Mesendoderm (in vitro differentiated cells): ENCODE data around the gene MAML3.

Source experiments
- DNase-seq: peaks from one replicate; pipeline ENCODE4 v3.0.0; 2013
- H2AK5ac ChIP-seq: 2 replicates; pipeline ENCODE4 v1.6.1; 2013; ENCODE audit warnings: low read length, inconsistent platforms
- H2BK120ac ChIP-seq: 2 replicates; pipeline ENCODE4 v1.6.1; 2013; ENCODE audit warnings: low read depth, mild to moderate bottlenecking, low read length, moderate library complexity, mixed read lengths
- H2BK15ac ChIP-seq: replicated peaks from 2 replicates; pipeline ENCODE4 v1.6.1; 2013; ENCODE audit warnings: low read depth, mild to moderate bottlenecking, moderate library complexity
- H2BK5ac ChIP-seq: 2 replicates; pipeline ENCODE4 v1.6.1; 2013; ENCODE audit warnings: low read length, inconsistent platforms
- H3K18ac ChIP-seq: 2 replicates; pipeline ENCODE4 v1.6.1; 2013; ENCODE audit warnings: mild to moderate bottlenecking, low read length, mixed read lengths
- H3K23ac ChIP-seq: one replicate; pipeline ENCODE4 v1.6.1; 2013; ENCODE audit warnings: low read length
- H3K27ac ChIP-seq: 2 replicates; pipeline ENCODE4 v1.5.1; 2013; ENCODE audit warnings: low read depth, mild to moderate bottlenecking, inconsistent platforms, low read length, moderate library complexity
- H3K27me3 ChIP-seq: 2 replicates; pipeline ENCODE4 v1.6.1; 2013; ENCODE audit warnings: low read length, control low read depth, mild to moderate bottlenecking, inconsistent platforms; ENCODE audit not compliant: insufficient read depth, poor library complexity
- H3K36me3 ChIP-seq: 2 replicates; pipeline ENCODE4 v1.6.1; 2013; ENCODE audit warnings: low read length, inconsistent platforms; ENCODE audit not compliant: control insufficient read depth, insufficient read depth
- H3K4ac ChIP-seq: one replicate; pipeline ENCODE4 v1.6.1; 2013; ENCODE audit warnings: low read depth, mild to moderate bottlenecking, low read length, moderate library complexity
- H3K4me1 ChIP-seq: 2 replicates; pipeline ENCODE4 v1.6.1; 2013; ENCODE audit warnings: low read depth, low read length, inconsistent platforms; ENCODE audit not compliant: control insufficient read depth
- H3K4me2 ChIP-seq: 2 replicates; pipeline ENCODE4 v1.6.1; 2013; ENCODE audit warnings: low read length
- H3K4me3 ChIP-seq: 2 replicates; pipeline ENCODE4 v1.5.1; 2013; ENCODE audit warnings: mild to moderate bottlenecking, low read length
- H3K56ac ChIP-seq: one replicate; pipeline ENCODE4 v1.6.1; 2013; ENCODE audit warnings: low read length
- H3K79me1 ChIP-seq: 2 replicates; pipeline ENCODE4 v1.6.1; 2013; ENCODE audit warnings: low read length, inconsistent platforms
- H3K79me2 ChIP-seq: 2 replicates; pipeline ENCODE4 v1.6.1; 2013; ENCODE audit warnings: mild to moderate bottlenecking, low read length; ENCODE audit not compliant: control insufficient read depth, insufficient read depth
- H3K9ac ChIP-seq: 2 replicates; pipeline ENCODE4 v1.6.1; 2013; ENCODE audit warnings: low read length, inconsistent platforms
- H4K5ac ChIP-seq: one replicate; pipeline ENCODE4 v1.6.1; 2013; ENCODE audit warnings: low read length
- H4K8ac ChIP-seq: one replicate; pipeline ENCODE4 v1.6.1; 2013; ENCODE audit warnings: low read depth, mild to moderate bottlenecking, control low read depth, low read length, moderate library complexity
- whole genome bisulfite sequencing: extraction: QIAGEN DNeasy Blood & Tissue Kit; methylation state at CpG from one replicate; pipeline ENCODE4 v1.1.7; 2013; ENCODE audit warnings: low lambda C conversion rate, missing lambda C conversion rate; ENCODE audit not compliant: insufficient coverage; ENCODE audit errors: extremely low coverage; 5-methylcytosine and 5-hydroxymethylcytosine counted together

The MAML3 gene

GRCh38 chr4:140057701-140058100 lies 96.3 kb downstream of the MAML3 start:
- H3K79me1 ChIP-seq, result peaks cover 6% of the 10 kb centered on the region
- H4K5ac ChIP-seq, result no peak overlapping the region
- H3K56ac ChIP-seq, result no peak overlapping the region
- DNase-seq, result no peak
- no peak overlapping the region for H3K23ac ChIP-seq
- H3K4me3 ChIP-seq, result no peak overlapping the region
- no peak overlapping the region for H3K9ac ChIP-seq
- H3K36me3 ChIP-seq, result no peaks in the 10 kb centered on the region
- no peak overlapping the region for H2BK120ac ChIP-seq
- no peak overlapping the region for H3K4ac ChIP-seq
- no peak overlapping the region for H3K18ac ChIP-seq
- no peaks in the 10 kb centered on the region for H3K79me2 ChIP-seq
- no peak overlapping the region for H2BK5ac ChIP-seq
- H2BK15ac ChIP-seq, result peak overlapping the region; percentile 36
- peaks cover 4% of the 10 kb centered on the region for H3K4me1 ChIP-seq
- no peak overlapping the region for H2AK5ac ChIP-seq
- H3K4me2 ChIP-seq, result no peak overlapping the region
- H3K27me3 ChIP-seq, result no peaks in the 10 kb centered on the region
- WGBS, result no CpG with 5 or more reads among the region's 2 CpGs
- no peak overlapping the region for H4K8ac ChIP-seq
- H3K27ac ChIP-seq, result no peak overlapping the region

- Histone ChIP-seq H2BK120ac (no peak overlapping the region), H3K4me3 (no peak overlapping the region), H3K56ac (no peak overlapping the region), H3K4ac (no peak overlapping the region), H3K36me3 (no peaks in the 10 kb centered on the region), H3K79me1 (peaks cover 2% of the 10 kb centered on the region), H3K23ac (no peak overlapping the region), H2BK15ac (no peak overlapping the region), H2AK5ac (no peak overlapping the region), H3K18ac (no peak overlapping the region), H4K5ac (no peak overlapping the region), H3K9ac (no peak overlapping the region), H3K27ac (no peak overlapping the region), H2BK5ac (no peak overlapping the region), H3K4me2 (no peak overlapping the region), H4K8ac (no peak overlapping the region), H3K79me2 (no peaks in the 10 kb centered on the region), H3K4me1 (peaks cover 4% of the 10 kb centered on the region), H3K27me3 (no peaks in the 10 kb centered on the region)
- DNase-seq, result no peak
- no CpG with 5 or more reads among the region's 3 CpGs for WGBS
These were observed 98.0 kb downstream of the MAML3 start for GRCh38 chr4:140056015-140056414.

DNA sequence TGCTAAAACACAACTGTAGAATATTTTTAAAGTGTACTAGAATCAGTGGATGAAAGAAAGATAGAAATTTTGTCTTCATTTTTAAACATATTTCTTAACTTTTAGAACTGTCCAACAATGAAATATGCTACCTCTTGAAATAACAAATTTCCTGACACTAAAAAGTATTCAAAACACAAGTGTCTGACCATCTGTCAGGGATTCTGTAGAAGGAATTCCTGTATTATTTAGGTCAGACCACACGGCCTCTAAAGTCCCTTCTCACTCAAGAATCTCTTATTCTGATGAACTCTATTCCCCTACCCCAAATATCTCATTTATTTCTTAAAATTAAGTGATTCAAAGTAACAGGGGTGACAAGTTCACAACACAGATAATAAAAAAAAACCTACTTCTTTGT lies 99.1 kb downstream of the MAML3 start:
- Histone ChIP-seq H3K27ac (no peak overlapping the region), H2BK15ac (no peak overlapping the region), H3K4me3 (no peak overlapping the region), H3K79me1 (no peaks in the 10 kb centered on the region), H2BK120ac (no peak overlapping the region), H3K56ac (no peak overlapping the region), H3K9ac (no peak overlapping the region), H3K36me3 (no peaks in the 10 kb centered on the region), H3K79me2 (no peaks in the 10 kb centered on the region), H3K4me1 (peaks cover 8% of the 10 kb centered on the region), H3K4me2 (no peak overlapping the region), H3K18ac (no peak overlapping the region), H3K23ac (no peak overlapping the region), H4K8ac (no peak overlapping the region), H3K4ac (no peak overlapping the region), H4K5ac (no peak overlapping the region), H2AK5ac (no peak overlapping the region), H3K27me3 (no peaks in the 10 kb centered on the region), H2BK5ac (no peak overlapping the region)
- no peak for DNase-seq
- WGBS, result no CpG with 5 or more reads among the region's 1 CpG

- H4K5ac ChIP-seq, result no peak overlapping the region
- peak overlapping the region; percentile 35 for H3K56ac ChIP-seq
- H3K36me3 ChIP-seq, result no peaks in the 10 kb centered on the region
- peaks cover 16% of the 10 kb centered on the region for H3K4me1 ChIP-seq
- no peak overlapping the region for H2BK15ac ChIP-seq
- no peaks in the 10 kb centered on the region for H3K79me1 ChIP-seq
- no peak overlapping the region for H2BK120ac ChIP-seq
- no peak overlapping the region for H3K4me3 ChIP-seq
- H3K4ac ChIP-seq, result no peak overlapping the region
- no peak overlapping the region for H3K23ac ChIP-seq
- no CpG with 5 or more reads among the region's 4 CpGs for WGBS
- peak; percentile 91 for DNase-seq
- no peaks in the 10 kb centered on the region for H3K27me3 ChIP-seq
- H2AK5ac ChIP-seq, result no peak overlapping the region
- H3K79me2 ChIP-seq, result no peaks in the 10 kb centered on the region
- no peak overlapping the region for H3K18ac ChIP-seq
- no peak overlapping the region for H3K4me2 ChIP-seq
- H3K9ac ChIP-seq, result no peak overlapping the region
- H3K27ac ChIP-seq, result no peak overlapping the region
- no peak overlapping the region for H4K8ac ChIP-seq
- peak overlapping the region; percentile 44 for H2BK5ac ChIP-seq
These were observed 100.8 kb downstream of the MAML3 start for GRCh38 chr4:140053185-140053584.

- Histone ChIP-seq H2BK5ac (no peak overlapping the region), H2BK120ac (no peak overlapping the region), H3K4ac (no peak overlapping the region), H3K4me2 (no peak overlapping the region), H3K79me2 (no peaks in the 10 kb centered on the region), H4K8ac (no peak overlapping the region), H3K4me3 (no peak overlapping the region), H3K23ac (no peak overlapping the region), H3K9ac (no peak overlapping the region), H3K27me3 (no peaks in the 10 kb centered on the region), H3K36me3 (no peaks in the 10 kb centered on the region), H2BK15ac (peak overlapping the region; percentile 92), H3K79me1 (no peaks in the 10 kb centered on the region), H3K27ac (no peak overlapping the region), H3K56ac (no peak overlapping the region), H3K18ac (peak overlapping the region; percentile 68), H3K4me1 (peaks cover 27% of the 10 kb centered on the region), H4K5ac (no peak overlapping the region), H2AK5ac (no peak overlapping the region)
- WGBS, result no CpG with 5 or more reads among the region's 3 CpGs
- peak; percentile 52 for DNase-seq
These were observed 101.9 kb downstream of the MAML3 start for GRCh38 chr4:140052050-140052449.

GRCh38 chr4:140049849-140050637 lies 103.9 kb downstream of the MAML3 start:
- Histone ChIP-seq H2AK5ac (peak overlapping the region; percentile 28), H3K9ac (no peak overlapping the region), H3K27ac (peak overlapping the region; percentile 22), H3K79me2 (no peaks in the 10 kb centered on the region), H3K4me2 (no peak overlapping the region), H4K8ac (no peak overlapping the region), H3K18ac (peak overlapping the region; percentile 39), H2BK120ac (no peak overlapping the region), H3K27me3 (no peaks in the 10 kb centered on the region), H3K4me3 (no peak overlapping the region), H3K4me1 (peaks cover 33% of the 10 kb centered on the region), H3K23ac (no peak overlapping the region), H2BK5ac (no peak overlapping the region), H3K56ac (peak overlapping the region; percentile 56), H3K79me1 (no peaks in the 10 kb centered on the region), H4K5ac (no peak overlapping the region), H3K4ac (no peak overlapping the region), H3K36me3 (no peaks in the 10 kb centered on the region), H2BK15ac (peak overlapping the region; percentile 57)
- no CpG with 5 or more reads among the region's 8 CpGs for WGBS
- peak; percentile 87 for DNase-seq
